CD8-positive, alpha-beta T cell (primary cell): ENCODE results near the gene CNBP. TPM values are rescaled to one million over a fixed set of nuclear protein-coding genes. Genes with fewer than 3 reads are reported as not detected.

ENCODE experiments used
- total RNA-seq, 46 experiments: library from RNA in 2 of 46; stranded (reverse) in 2 of 46; gene quantifications; one replicate each; pipeline ENCODE4 v1.2.3 and lab custom pipeline; 2021 to 2026

Gene CNBP
- total RNA-seq, 2 experiments from 2014 or later: 296 to 301 TPM

Other genes with a start within 250 kb of the CNBP start
- under 1 TPM; 0.60 to 0.75 TPM for gene CFAP92, start 189.8 kb downstream of the CNBP start, total RNA-seq
- under 1 TPM; 0.17 to 0.24 TPM for gene EFCC1, start 182.6 kb downstream of the CNBP start, total RNA-seq
- not detected for gene GP9, start 123.1 kb downstream of the CNBP start, total RNA-seq
- 10 to 100 TPM; 45.2 to 48.6 TPM for gene RAB43, start 62.1 kb downstream of the CNBP start, total RNA-seq
- 10 to 100 TPM; 35.2 to 38.7 TPM for gene ISY1, start 22.8 kb downstream of the CNBP start, total RNA-seq
- 10 to 100 TPM; 77.0 to 93.5 TPM for gene COPG1, start 65.7 kb upstream of the CNBP start, total RNA-seq
- 10 to 100 TPM; 69.5 to 78.7 TPM for gene HMCES, start 95.0 kb upstream of the CNBP start, total RNA-seq
- 1 to 10 TPM; 2.3 to 3.1 TPM for gene EFCAB12, start 244.7 kb upstream of the CNBP start, total RNA-seq